Measurements from ENCODE around the gene ISCU. TPM values are rescaled to one million over a fixed set of nuclear protein-coding genes. Genes with fewer than 3 reads are reported as not detected.

The ISCU gene
- total RNA-seq, 1 donor: 136 TPM

GRCh38 chr12:108602976-108603704, 40.7 kb downstream of the ISCU start:
- no peak for DNase-seq (ENCODE audit: low read depth)
- no peak overlapping the region for H3K4me3 ChIP-seq (ENCODE audit: low read depth, low read length)
- no peak for TF ChIP-seq CTCF (IDR thresholded peaks at IDR 0.05; ENCODE audit: insufficient read depth, low read length)

GRCh38 chr12:108603743-108604142, 41.3 kb downstream of the ISCU start:
- H3K4me3 ChIP-seq (ENCODE audit: low read depth, low read length): no peak overlapping the region
- TF ChIP-seq CTCF (IDR thresholded peaks at IDR 0.05; ENCODE audit: insufficient read depth, low read length): no peak
- no peak for DNase-seq (ENCODE audit: low read depth)

- H3K4me3 ChIP-seq (ENCODE audit: low read depth, low read length): no peak overlapping the region
- TF ChIP-seq CTCF (IDR thresholded peaks at IDR 0.05; ENCODE audit: insufficient read depth, low read length): peak; percentile 0
- no peak for DNase-seq (ENCODE audit: low read depth)
Measured at GRCh38 chr12:108604208-108604941, 42.0 kb downstream of the ISCU start.

GRCh38 chr12:108605000-108605689, 42.7 kb downstream of the ISCU start:
- H3K4me3 ChIP-seq (ENCODE audit: low read depth, low read length): no peak overlapping the region
- DNase-seq (ENCODE audit: low read depth): no peak
- TF ChIP-seq CTCF (IDR thresholded peaks at IDR 0.05; ENCODE audit: insufficient read depth, low read length): no peak

- DNase-seq (ENCODE audit: low read depth): no peak
- H3K4me3 ChIP-seq (ENCODE audit: low read depth, low read length): no peak overlapping the region
- TF ChIP-seq CTCF (IDR thresholded peaks at IDR 0.05; ENCODE audit: insufficient read depth, low read length): no peak
Measured at GRCh38 chr12:108605690-108606406, 43.5 kb downstream of the ISCU start.

- no peak for DNase-seq (ENCODE audit: low read depth)
- H3K4me3 ChIP-seq (ENCODE audit: low read depth, low read length): no peak overlapping the region
- no peak for TF ChIP-seq CTCF (IDR thresholded peaks at IDR 0.05; ENCODE audit: insufficient read depth, low read length)
Measured at GRCh38 chr12:108606492-108606891, 44.1 kb downstream of the ISCU start.

Data from fibroblast of the aortic adventitia (primary cell).